ENCODE measurements around the gene CCDC8. TPM values are rescaled to one million over a fixed set of nuclear protein-coding genes. Genes with fewer than 3 reads are reported as not detected.

CCDC8 gene
- total RNA-seq, 1 experiment from 2014 or later: 0.18 TPM

GRCh38 chr19:46460055-46460454 lies 46.7 kb upstream of the CCDC8 start:
- Mint-ChIP-seq H3K27me3 (ENCODE audit: insufficient read depth, unreplicated experiment) (peaks cover 2% of the 10 kb centered on the region), H3K4me1 (ENCODE audit: low read depth, unreplicated experiment) (no peaks in the 10 kb centered on the region), H3K27ac (ENCODE audit: unreplicated experiment) (no peak overlapping the region), H3K9me3 (ENCODE audit: unreplicated experiment) (no peaks in the 10 kb centered on the region), H3K36me3 (ENCODE audit: insufficient read depth, unreplicated experiment) (no peaks in the 10 kb centered on the region), H3K4me3 (ENCODE audit: unreplicated experiment) (no peak overlapping the region)
- intact Hi-C loops (cut with micrococcal nuclease; ENCODE audit: unreplicated experiment): no loop called here
- no peaks in the 10 kb centered on the region for H3K36me3 ChIP-seq (ENCODE audit: control insufficient read depth, insufficient read depth, low read length)
- CTCF ChIA-PET: no interaction called here
- no peak overlapping the region for H3K4me3 ChIP-seq (ENCODE audit: low read depth, low read length)
- POLR2A ChIA-PET: no interaction called here
- H3K27me3 ChIP-seq (replicated peaks; ENCODE audit: control insufficient read depth, insufficient read depth, low read length): no peaks in the 10 kb centered on the region
- no peak for TF ChIP-seq CTCF (IDR thresholded peaks at IDR 0.05; ENCODE audit: insufficient read depth in 1 of 2, low read depth in 1 of 2, low read length in 1 of 2, severe bottlenecking in 1 of 2, unreplicated experiment in 1 of 2)
- BruUV-seq (replicated peaks): no TSS peak
- no peaks in the 10 kb centered on the region for H3K9me3 ChIP-seq
- no peaks in the 10 kb centered on the region for H3K4me1 ChIP-seq
- no peak for DNase-seq

DNA sequence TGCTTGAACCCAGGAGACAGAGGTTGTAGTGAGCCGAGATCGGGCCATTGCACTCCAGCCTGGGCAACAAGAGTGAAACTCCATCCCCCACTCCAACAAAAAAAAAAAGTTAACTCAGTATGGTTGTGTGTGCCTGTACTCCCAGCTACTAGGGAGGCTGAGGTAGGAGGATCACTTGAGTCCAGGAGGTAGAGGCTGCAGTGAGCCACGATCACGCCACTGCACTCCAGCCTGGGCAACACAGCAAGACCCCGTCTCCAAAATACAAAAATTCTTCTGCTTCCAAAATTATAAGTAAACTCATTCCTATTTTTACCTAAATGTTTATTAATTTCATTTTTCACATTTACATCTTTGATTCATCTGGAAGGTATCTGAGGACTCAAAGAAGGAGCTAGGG lies 43.6 kb upstream of the CCDC8 start:
- Mint-ChIP-seq H3K27ac (ENCODE audit: unreplicated experiment) (no peak overlapping the region), H3K36me3 (ENCODE audit: insufficient read depth, unreplicated experiment) (no peaks in the 10 kb centered on the region), H3K4me3 (ENCODE audit: unreplicated experiment) (no peak overlapping the region), H3K27me3 (ENCODE audit: insufficient read depth, unreplicated experiment) (peaks cover 5% of the 10 kb centered on the region), H3K4me1 (ENCODE audit: low read depth, unreplicated experiment) (no peaks in the 10 kb centered on the region), H3K9me3 (ENCODE audit: unreplicated experiment) (no peaks in the 10 kb centered on the region)
- intact Hi-C loops (cut with micrococcal nuclease; ENCODE audit: unreplicated experiment): no loop called here
- BruUV-seq (replicated peaks): no TSS peak
- DNase-seq: no peak
- no peak for TF ChIP-seq CTCF (IDR thresholded peaks at IDR 0.05; ENCODE audit: insufficient read depth in 1 of 2, low read depth in 1 of 2, low read length in 1 of 2, severe bottlenecking in 1 of 2, unreplicated experiment in 1 of 2)
- Histone ChIP-seq H3K36me3 (ENCODE audit: control insufficient read depth, insufficient read depth, low read length) (no peaks in the 10 kb centered on the region), H3K4me3 (ENCODE audit: low read depth, low read length) (no peak overlapping the region), H3K4me1 (no peaks in the 10 kb centered on the region), H3K27me3 (replicated peaks; ENCODE audit: control insufficient read depth, insufficient read depth, low read length) (no peaks in the 10 kb centered on the region), H3K9me3 (no peaks in the 10 kb centered on the region)
- ChIA-PET POLR2A (no interaction called here), CTCF (interaction anchor here (0.6 kb wide), 1 partner anchor 41 kb away, joined by 3 read pairs; no protein-coding TSS in a partner anchor)

DNA sequence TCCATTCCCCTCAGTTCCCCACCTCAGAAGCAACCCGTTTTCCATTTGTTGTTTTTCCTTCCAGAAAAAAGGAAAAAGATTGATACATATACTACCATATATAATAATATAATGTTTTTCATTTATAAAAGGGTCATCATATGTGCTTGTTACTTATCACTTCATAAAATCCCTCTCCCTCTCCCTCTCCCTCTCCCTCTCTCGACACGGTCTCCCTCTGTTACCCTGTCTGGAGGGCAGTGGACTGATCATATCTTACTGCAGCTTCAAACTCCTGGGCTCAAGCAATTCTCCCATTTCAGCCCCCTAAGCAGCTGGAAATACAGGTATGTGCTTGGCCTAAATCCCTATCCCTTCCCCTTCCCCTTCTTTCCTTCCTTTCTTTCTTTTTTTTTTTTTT lies 40.9 kb upstream of the CCDC8 start:
- no peak for TF ChIP-seq CTCF (IDR thresholded peaks at IDR 0.05; ENCODE audit: insufficient read depth in 1 of 2, low read depth in 1 of 2, low read length in 1 of 2, severe bottlenecking in 1 of 2, unreplicated experiment in 1 of 2)
- no peaks in the 10 kb centered on the region for H3K4me1 Mint-ChIP-seq (ENCODE audit: low read depth, unreplicated experiment)
- no peak overlapping the region for H3K4me3 Mint-ChIP-seq (ENCODE audit: unreplicated experiment)
- Histone ChIP-seq H3K36me3 (ENCODE audit: control insufficient read depth, insufficient read depth, low read length) (no peaks in the 10 kb centered on the region), H3K27me3 (replicated peaks; ENCODE audit: control insufficient read depth, insufficient read depth, low read length) (no peaks in the 10 kb centered on the region), H3K4me1 (no peaks in the 10 kb centered on the region), H3K9me3 (peaks cover 11% of the 10 kb centered on the region), H3K4me3 (ENCODE audit: low read depth, low read length) (no peak overlapping the region)
- intact Hi-C loops (cut with micrococcal nuclease; ENCODE audit: unreplicated experiment): no loop called here
- peaks cover 5% of the 10 kb centered on the region for H3K27me3 Mint-ChIP-seq (ENCODE audit: insufficient read depth, unreplicated experiment)
- BruUV-seq (replicated peaks): no TSS peak
- ChIA-PET POLR2A (no interaction called here), CTCF (no interaction called here)
- H3K9me3 Mint-ChIP-seq (ENCODE audit: unreplicated experiment): peaks cover 8% of the 10 kb centered on the region
- DNase-seq: no peak
- no peaks in the 10 kb centered on the region for H3K36me3 Mint-ChIP-seq (ENCODE audit: insufficient read depth, unreplicated experiment)
- no peak overlapping the region for H3K27ac Mint-ChIP-seq (ENCODE audit: unreplicated experiment)

All from Caco-2 (cell line).